Ishikawa (cell line): ENCODE measurements around the gene RAB17.

Experiments
- CEBPB ChIP-seq: IDR thresholded peaks from 2 replicates; pipeline ENCODE4 v1.6.1; 2012
- RAD21 ChIP-seq: IDR thresholded peaks from 2 replicates; pipeline ENCODE4 v1.6.1; 2012; ENCODE audit warnings: low read depth
- TAF1 ChIP-seq: IDR thresholded peaks from 2 replicates; pipeline ENCODE4 v1.6.1; 2012; ENCODE audit warnings: low read depth, mild to moderate bottlenecking
- ZBTB7A ChIP-seq: IDR thresholded peaks from 2 replicates; pipeline ENCODE4 v1.6.1; 2012; ENCODE audit warnings: low read depth
- TF ChIP-seq, protein P1 (sequence below): IDR thresholded peaks from 2 replicates; pipeline ENCODE4 v1.6.1; 2012
- TF ChIP-seq, protein P2 (sequence below): IDR thresholded peaks from 2 replicates; pipeline ENCODE4 v1.6.1; 2012; ENCODE audit warnings: low read depth, mild to moderate bottlenecking

DNA sequence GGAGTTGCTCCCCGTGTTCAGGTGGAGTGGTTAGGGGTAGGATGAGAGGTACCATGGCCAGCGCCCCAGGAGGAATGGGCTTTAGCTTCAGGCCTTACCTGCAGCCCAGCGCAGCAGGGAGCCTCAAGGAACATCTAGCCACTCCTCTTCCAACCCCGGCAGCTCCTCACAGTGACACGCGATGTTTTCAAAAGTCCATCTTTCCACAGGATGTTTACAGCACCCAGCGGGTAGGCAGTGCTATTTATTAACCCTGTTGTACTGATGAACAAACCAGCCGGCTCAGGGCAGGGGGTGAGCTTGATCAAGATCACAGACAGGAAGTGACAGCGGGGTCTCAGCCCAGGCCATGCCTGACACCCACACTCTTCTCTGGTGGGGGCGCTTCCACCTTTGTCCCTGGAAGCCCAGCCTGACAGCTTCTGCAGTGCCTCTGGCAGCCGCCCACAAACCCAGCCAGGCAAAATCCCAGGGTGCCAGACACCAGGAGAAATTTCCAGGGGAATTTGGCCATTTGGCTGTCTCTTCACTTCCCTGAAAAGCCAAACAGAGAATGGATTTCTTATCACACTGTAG, 42.6 kb downstream of the RAB17 start:
- TF ChIP-seq, protein P1, sequence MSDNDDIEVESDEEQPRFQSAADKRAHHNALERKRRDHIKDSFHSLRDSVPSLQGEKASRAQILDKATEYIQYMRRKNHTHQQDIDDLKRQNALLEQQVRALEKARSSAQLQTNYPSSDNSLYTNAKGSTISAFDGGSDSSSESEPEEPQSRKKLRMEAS, result no peak
- TF ChIP-seq, protein P2, sequence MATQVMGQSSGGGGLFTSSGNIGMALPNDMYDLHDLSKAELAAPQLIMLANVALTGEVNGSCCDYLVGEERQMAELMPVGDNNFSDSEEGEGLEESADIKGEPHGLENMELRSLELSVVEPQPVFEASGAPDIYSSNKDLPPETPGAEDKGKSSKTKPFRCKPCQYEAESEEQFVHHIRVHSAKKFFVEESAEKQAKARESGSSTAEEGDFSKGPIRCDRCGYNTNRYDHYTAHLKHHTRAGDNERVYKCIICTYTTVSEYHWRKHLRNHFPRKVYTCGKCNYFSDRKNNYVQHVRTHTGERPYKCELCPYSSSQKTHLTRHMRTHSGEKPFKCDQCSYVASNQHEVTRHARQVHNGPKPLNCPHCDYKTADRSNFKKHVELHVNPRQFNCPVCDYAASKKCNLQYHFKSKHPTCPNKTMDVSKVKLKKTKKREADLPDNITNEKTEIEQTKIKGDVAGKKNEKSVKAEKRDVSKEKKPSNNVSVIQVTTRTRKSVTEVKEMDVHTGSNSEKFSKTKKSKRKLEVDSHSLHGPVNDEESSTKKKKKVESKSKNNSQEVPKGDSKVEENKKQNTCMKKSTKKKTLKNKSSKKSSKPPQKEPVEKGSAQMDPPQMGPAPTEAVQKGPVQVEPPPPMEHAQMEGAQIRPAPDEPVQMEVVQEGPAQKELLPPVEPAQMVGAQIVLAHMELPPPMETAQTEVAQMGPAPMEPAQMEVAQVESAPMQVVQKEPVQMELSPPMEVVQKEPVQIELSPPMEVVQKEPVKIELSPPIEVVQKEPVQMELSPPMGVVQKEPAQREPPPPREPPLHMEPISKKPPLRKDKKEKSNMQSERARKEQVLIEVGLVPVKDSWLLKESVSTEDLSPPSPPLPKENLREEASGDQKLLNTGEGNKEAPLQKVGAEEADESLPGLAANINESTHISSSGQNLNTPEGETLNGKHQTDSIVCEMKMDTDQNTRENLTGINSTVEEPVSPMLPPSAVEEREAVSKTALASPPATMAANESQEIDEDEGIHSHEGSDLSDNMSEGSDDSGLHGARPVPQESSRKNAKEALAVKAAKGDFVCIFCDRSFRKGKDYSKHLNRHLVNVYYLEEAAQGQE, result peak; percentile 84
- TF ChIP-seq CEBPB (no peak), TAF1 (no peak), ZBTB7A (no peak), RAD21 (no peak)
